K562 (cell line): Measurements from ENCODE around the gene PCNX2. TPM values are rescaled to one million over a fixed set of nuclear protein-coding genes. Genes with fewer than 3 reads are reported as not detected.

Experiments used
- ATAC-seq: fragments of 200-7000 bp; cut with Tn5 transposase; 3 replicates; pipeline ENCODE4 v1.9.1; 2020; ENCODE audit warnings: moderate library complexity
- BruUV-seq: library from RNA; stranded (reverse); fragments of 400-500 nt; replicated peaks from 2 replicates; lab custom pipeline; 2021; lab: Mats Ljungman, UMichigan
- CTCF ChIA-PET: fragments of 300-600 bp; formaldehyde crosslinking; extraction: SDS; loops from one replicate; lab custom pipeline; 2021; ENCODE audit warnings: low intra/inter-chr PET ratio; lab: Yijun Ruan, JAX
- POLR2A ChIA-PET: fragments of 300-600, 350-650 bp; sonication (Branson Sonifier 250); formaldehyde crosslinking; extraction: SDS; loops from one replicate; lab custom pipeline; 2021; ENCODE audit warnings: antibody characterized with exemption, inconsistent platforms; lab: Yijun Ruan, JAX
- DNase-seq, 4 experiments: peaks; one replicate each; pipeline versions ENCODE4 v3.0.0 to v3.0.0-alpha.2; 2011 to 2018; ENCODE audit warnings: low spot score in 3 of 4, mixed read lengths in 3 of 4; ENCODE audit errors: extremely low read depth in 1 of 4
- FAIRE-seq: peaks from 2 replicates; lab custom pipeline; 2011; peaks lifted over from hg19 to GRCh38; lab: Jason Lieb, UNC
- H2AFZ ChIP-seq: 2 replicates; pipeline ENCODE4 v1.6.0; 2011; ENCODE audit warnings: low read depth, low read length, control low read depth, inconsistent platforms
- H3K27ac ChIP-seq: fragments of 200-600 bp; 3 replicates; pipeline ENCODE4 v1.8.0; 2011; ENCODE audit warnings: low read depth, mild to moderate bottlenecking, control low read depth, inconsistent platforms, low read length, moderate library complexity, mixed read lengths; ENCODE audit errors: extremely low read depth
- H3K27me3 ChIP-seq, 2 experiments: fragments of 300-600 bp in 1 of 2; 2 replicates in 1 of 2; 3 replicates in 1 of 2; pipeline versions ENCODE4 v1.6.0 to v1.8.0; 2011; ENCODE audit warnings: inconsistent platforms in 2 of 2, low read length in 2 of 2, mild to moderate bottlenecking in 1 of 2, mixed read lengths in 1 of 2, moderate library complexity in 1 of 2; ENCODE audit not compliant: control insufficient read depth in 2 of 2, insufficient read depth in 2 of 2
- H3K36me3 ChIP-seq: fragments of 300-600 bp; 3 replicates; pipeline ENCODE4 v1.8.0; 2011; ENCODE audit warnings: mild to moderate bottlenecking, low read length, inconsistent platforms; ENCODE audit not compliant: control insufficient read depth, insufficient read depth
- H3K4me1 ChIP-seq, 2 experiments: fragments of 200-600 bp in 1 of 2; replicated peaks in 1 of 2; 2 replicates in 1 of 2; 3 replicates in 1 of 2; pipeline versions ENCODE4 v1.5.1 to v1.8.0; 2011; ENCODE audit warnings: inconsistent platforms in 2 of 2, low read length in 2 of 2, mild to moderate bottlenecking in 1 of 2, mixed read lengths in 1 of 2, moderate library complexity in 1 of 2; ENCODE audit not compliant: control insufficient read depth in 2 of 2, insufficient read depth in 2 of 2
- H3K4me2 ChIP-seq: 2 replicates; pipeline ENCODE4 v1.6.1; 2011; ENCODE audit warnings: low read length, control low read depth, inconsistent platforms, mixed read lengths; ENCODE audit not compliant: insufficient read depth
- H3K4me3 ChIP-seq: fragments of 200-600 bp; sonication (generic), shearing (Covaris generic); 2 replicates; pipeline ENCODE4 v1.5.1; 2016; ENCODE audit warnings: control low read depth, inconsistent platforms
- H3K79me2 ChIP-seq: fragments of 200-600 bp; 3 replicates; pipeline ENCODE4 v1.8.0; 2011; ENCODE audit warnings: low read length, inconsistent platforms; ENCODE audit not compliant: control insufficient read depth, insufficient read depth
- H3K9ac ChIP-seq, 2 experiments: 2 replicates each; pipeline versions ENCODE4 v1.6.0 to v1.6.1; 2011; ENCODE audit warnings: low read depth in 2 of 2, low read length in 2 of 2, control low read depth in 1 of 2, inconsistent platforms in 1 of 2, mild to moderate bottlenecking in 1 of 2, mixed read lengths in 1 of 2; ENCODE audit not compliant: insufficient read depth in 1 of 2
- H3K9me1 ChIP-seq: one replicate; pipeline ENCODE4 v1.6.0; 2011; ENCODE audit warnings: inconsistent platforms, mild to moderate bottlenecking, low read length, moderate library complexity; ENCODE audit not compliant: control insufficient read depth, insufficient read depth
- H3K9me3 ChIP-seq: replicated peaks from 2 replicates; pipeline ENCODE4 v1.5.1; 2011; ENCODE audit warnings: low read depth, low read length, inconsistent platforms; ENCODE audit not compliant: control insufficient read depth, insufficient read depth
- H4K20me1 ChIP-seq: replicated peaks from 2 replicates; pipeline ENCODE4 v1.6.1; 2011; ENCODE audit warnings: low read length, inconsistent platforms, mixed read lengths; ENCODE audit not compliant: control insufficient read depth, insufficient read depth
- ATF4 ChIP-seq: fragments of 450-650 bp; formaldehyde crosslinking; IDR thresholded peaks from 2 replicates; pipeline ENCODE4 v1.4.0; 2022; ENCODE audit warnings: mild to moderate bottlenecking, moderate library complexity
- NR3C1 ChIP-seq: sonication (generic); formaldehyde crosslinking; IDR thresholded peaks from 2 replicates; pipeline ENCODE4 v1.8.1; 2022; ENCODE audit warnings: missing genetic modification reagents
- PTTG1 ChIP-seq: fragments of 450-650 bp; IDR thresholded peaks from 2 replicates; pipeline ENCODE4 v1.6.1; 2016; ENCODE audit warnings: low read depth, mild to moderate bottlenecking, missing genetic modification characterization, missing compliant biosample characterization
- RUNX1 ChIP-seq: sonication (generic); IDR thresholded peaks from 2 replicates; pipeline ENCODE4 v1.6.1; 2016; ENCODE audit warnings: antibody characterized with exemption, low read depth
- SMARCA4 ChIP-seq: fragments of 450-650 bp; IDR thresholded peaks from 2 replicates; pipeline ENCODE4 v1.6.1; 2016
- WGBS: fragments of 100-300 bp; shearing (Covaris generic); methylation state at CpG from one replicate; pipeline ENCODE4 v1.1.6; 2016; ENCODE audit warnings: low coverage, mixed read lengths; ENCODE audit not compliant: insufficient coverage; ENCODE audit errors: missing lambda C conversion rate; 5-methylcytosine and 5-hydroxymethylcytosine counted together
- in situ Hi-C: fragments of 300-500 bp; cut with MboI; formaldehyde crosslinking; loops from 4 replicates; pipeline ENCODE4 v1.15.0; 2018; ENCODE audit warnings: inconsistent platforms, mixed read lengths
- intact Hi-C: fragments of 100-400 bp; cut with micrococcal nuclease; formaldehyde crosslinking; loops from 2 replicates; pipeline ENCODE4 v1.14.2; 2022
- polyA plus RNA-seq, 8 experiments: library from polyadenylated mRNA; depleted of rRNA in 4 of 8; stranded (reverse) in 5 of 8; unstranded in 3 of 8; fragments of >200 nt; fragmentation: Nextera tagmentation in 2 of 8; fragmentation: Illumina TruSeq in 1 of 8; extraction: Ambion mirVana in 2 of 8; extraction: Trizol in 1 of 8; gene quantifications; 2 replicates each; pipeline versions ENCODE4 v1.2.1 to v1.2.3, GENCODE V29; 2011 to 2014; ENCODE audit warnings: inconsistent platforms in 1 of 8, missing spikeins in 1 of 8
- total RNA-seq, 7 experiments: library from RNA; depleted of rRNA in 6 of 7; stranded (reverse); fragments of >200 nt in 6 of 7; fragmentation: Illumina TruSeq in 2 of 7; extraction: Trizol in 2 of 7; gene quantifications; 2 replicates each; pipeline versions ENCODE4 v1.2.1 to v1.2.3, GENCODE V29; 2011 to 2021; ENCODE audit warnings: low replicate concordance in 1 of 7
- TF ChIP-seq, protein P1 (sequence below): sonication (generic); formaldehyde crosslinking; IDR thresholded peaks from 2 replicates; pipeline ENCODE4 v1.8.0; 2022; ENCODE audit warnings: mild to moderate bottlenecking, missing genetic modification reagents

PCNX2 gene
- total and polyA plus RNA-seq, 9 of the 15 experiments (the other 6 are each of a cell fraction or from before 2014, with no cell fraction given): 0.07 to 0.33 TPM; not detected in 7

DNA sequence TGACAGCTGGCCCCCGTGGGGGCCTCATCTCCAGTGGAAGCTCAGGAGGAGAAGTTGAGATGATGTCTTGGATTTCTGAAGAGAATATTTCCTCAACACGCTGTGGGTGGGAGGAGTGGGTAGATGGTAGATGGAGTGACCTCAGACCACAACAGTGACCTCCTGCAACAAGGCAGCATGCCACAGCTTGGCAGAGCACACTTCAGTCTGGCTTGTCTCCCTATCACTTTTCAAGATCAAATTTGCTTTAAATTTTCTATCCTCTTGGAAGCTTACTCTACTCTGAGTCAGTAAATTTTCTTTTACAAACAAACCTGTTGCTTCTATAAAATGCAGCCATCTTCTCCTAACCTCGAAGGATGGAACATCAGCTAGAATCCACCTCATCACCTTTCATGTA lies 285.4 kb downstream of the PCNX2 start:
- no peak overlapping the region for H3K4me2 ChIP-seq
- no peaks in the 10 kb centered on the region for H4K20me1 ChIP-seq
- H2AFZ ChIP-seq: no peak overlapping the region
- no peak overlapping the region for H3K9ac ChIP-seq
- DNase-seq (no peak), FAIRE-seq (no peak), ATAC-seq (no peak)
- ChIA-PET POLR2A (interaction anchor here (0.7 to 0.9 kb wide), 3 partner anchors 15 to 94 kb away, joined by 3 to 4 read pairs (median 3); no protein-coding TSS in a partner anchor), CTCF (no interaction called here)
- no peaks in the 10 kb centered on the region; a peak in 1 of 5 replicates for H3K4me1 ChIP-seq
- intact Hi-C loops: no loop called here
- H3K9me1 ChIP-seq: no peaks in the 10 kb centered on the region
- in situ Hi-C loops: no loop called here
- H3K4me3 ChIP-seq: no peak overlapping the region
- H3K27me3 ChIP-seq: peaks cover 2 to 15% of the 10 kb centered on the region in 2 experiments; a peak in 4 of 5 replicates
- H3K36me3 ChIP-seq: no peaks in the 10 kb centered on the region
- BruUV-seq: no TSS peak
- WGBS: 6% methylated on average over 3 of the region's 3 CpGs
- no peaks in the 10 kb centered on the region for H3K79me2 ChIP-seq
- TF ChIP-seq RUNX1 (no peak), NR3C1 (CRISPR knock-in tag) (no peak), PTTG1 (tag) (no peak), SMARCA4 (no peak), ATF4 (CRISPR knock-in tag) (no peak)
- H3K27ac ChIP-seq: no peak overlapping the region
- no peaks in the 10 kb centered on the region for H3K9me3 ChIP-seq

DNA sequence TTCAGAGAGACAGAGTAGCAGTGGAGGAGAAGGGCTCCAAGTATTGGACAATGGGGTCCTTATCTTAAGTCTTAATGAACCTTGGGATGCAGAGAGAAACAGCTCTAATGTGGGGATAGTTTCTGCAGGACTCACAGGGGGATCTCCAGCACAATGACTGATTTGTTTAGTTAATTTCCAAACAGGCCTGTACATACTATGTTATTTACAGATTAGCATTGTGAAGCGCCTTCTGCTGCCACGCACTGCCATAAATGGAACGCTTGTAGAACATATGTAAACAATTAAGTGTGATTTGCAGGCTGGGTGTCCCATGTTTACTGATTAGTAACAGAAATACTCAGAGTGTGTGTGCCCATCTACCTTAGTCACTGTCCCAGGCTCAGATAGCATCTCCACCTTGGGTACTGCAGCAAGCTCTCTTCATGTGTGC lies 289.0 kb downstream of the PCNX2 start:
- Histone ChIP-seq H3K9me3 (no peaks in the 10 kb centered on the region), H3K9ac (no peak overlapping the region), H3K4me2 (no peak overlapping the region), H3K27me3 (peaks cover 3 to 24% of the 10 kb centered on the region in 2 experiments; a peak in 3 of 5 replicates), H3K4me1 (no peaks in the 10 kb centered on the region; a peak in 1 of 5 replicates), H3K79me2 (no peaks in the 10 kb centered on the region), H3K9me1 (no peaks in the 10 kb centered on the region), H3K4me3 (no peak overlapping the region), H2AFZ (no peak overlapping the region), H4K20me1 (no peaks in the 10 kb centered on the region), H3K27ac (no peak overlapping the region), H3K36me3 (no peaks in the 10 kb centered on the region)
- TF ChIP-seq, protein P1, sequence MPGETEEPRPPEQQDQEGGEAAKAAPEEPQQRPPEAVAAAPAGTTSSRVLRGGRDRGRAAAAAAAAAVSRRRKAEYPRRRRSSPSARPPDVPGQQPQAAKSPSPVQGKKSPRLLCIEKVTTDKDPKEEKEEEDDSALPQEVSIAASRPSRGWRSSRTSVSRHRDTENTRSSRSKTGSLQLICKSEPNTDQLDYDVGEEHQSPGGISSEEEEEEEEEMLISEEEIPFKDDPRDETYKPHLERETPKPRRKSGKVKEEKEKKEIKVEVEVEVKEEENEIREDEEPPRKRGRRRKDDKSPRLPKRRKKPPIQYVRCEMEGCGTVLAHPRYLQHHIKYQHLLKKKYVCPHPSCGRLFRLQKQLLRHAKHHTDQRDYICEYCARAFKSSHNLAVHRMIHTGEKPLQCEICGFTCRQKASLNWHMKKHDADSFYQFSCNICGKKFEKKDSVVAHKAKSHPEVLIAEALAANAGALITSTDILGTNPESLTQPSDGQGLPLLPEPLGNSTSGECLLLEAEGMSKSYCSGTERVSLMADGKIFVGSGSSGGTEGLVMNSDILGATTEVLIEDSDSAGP (CRISPR knock-in tag): no peak
- no peak for DNase-seq
- no TSS peak for BruUV-seq
- POLR2A ChIA-PET: interaction anchor here (0.7 to 2.0 kb wide), 2 partner anchors 9 to 118 kb away, joined by 3 to 4 read pairs; no protein-coding TSS in a partner anchor
- CTCF ChIA-PET: no interaction called here
- ATAC-seq: no peak
- WGBS: 1% methylated on average over 3 of the region's 3 CpGs
- FAIRE-seq: no peak
- in situ Hi-C loops: no loop called here
- intact Hi-C loops: no loop called here
